T-helper 2 cell treated with Interferon-gamma antibody and Interleukin-4, amounts not matched to agents 100 ng/mL and 5 ng/mL, for 36 hours (primary cell): Measurements from ENCODE around the gene CYTH1. TPM values are rescaled to one million over a fixed set of nuclear protein-coding genes. Genes with fewer than 3 reads are reported as not detected.

ENCODE experiments used
- intact Hi-C: fragments of 100-400 bp; cut with micrococcal nuclease; formaldehyde crosslinking; loops from one replicate; pipeline ENCODE4 v1.15.1; 2023
- total RNA-seq: library from RNA; stranded (reverse); gene quantifications from 2 replicates; pipeline ENCODE4 v1.2.3, GENCODE V29; 2022

Gene CYTH1
- total RNA-seq, 1 donor from 2014 or later: 182 TPM

- intact Hi-C loops: no loop called here
Measured at GRCh38 chr17:78629436-78629995, 152.6 kb downstream of the CYTH1 start.

DNA sequence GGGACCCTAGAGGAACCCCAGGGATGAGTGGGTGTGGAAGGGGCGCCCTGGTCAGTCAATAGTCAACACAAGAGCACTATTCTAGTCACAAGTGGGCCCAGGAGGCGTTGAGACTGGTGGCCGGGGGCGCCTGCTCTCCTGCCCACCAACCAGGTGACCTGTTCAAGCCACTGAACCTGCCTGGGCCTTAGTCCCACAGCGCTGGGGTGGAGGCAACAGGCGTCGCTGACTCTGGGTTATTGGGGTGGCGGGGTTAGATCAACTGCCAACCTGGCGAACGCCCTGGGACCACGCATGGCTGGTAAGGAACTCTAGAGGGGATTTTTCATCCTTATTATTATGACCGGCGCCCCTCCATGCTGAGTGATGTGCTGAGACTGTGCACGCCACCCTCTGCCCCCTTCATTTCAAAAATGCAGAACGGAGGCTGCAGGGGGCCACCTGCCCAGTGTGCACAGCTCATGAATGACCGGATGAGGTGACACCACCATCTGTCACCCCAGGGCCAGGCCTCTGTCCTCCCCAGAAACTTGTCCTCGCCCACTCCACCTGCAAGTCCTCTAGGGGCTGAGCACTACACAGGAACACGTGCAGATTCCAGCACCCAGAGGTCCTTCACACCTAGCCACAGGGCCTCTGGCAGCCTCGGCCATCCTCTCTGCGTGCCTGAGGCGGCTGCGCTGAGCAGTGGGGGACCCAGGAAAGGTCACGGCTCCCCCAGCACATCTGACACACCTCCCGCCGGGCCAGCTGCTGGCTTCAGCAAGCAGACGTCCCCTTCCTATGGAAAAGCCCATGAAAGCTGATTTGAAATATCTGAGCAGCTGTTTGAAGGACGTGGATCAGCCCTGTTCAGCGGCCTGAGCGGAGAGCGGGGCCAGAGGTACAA is 153.3 kb downstream of the CYTH1 start:
- intact Hi-C loops: no loop called here

GRCh38 chr17:78624324-78625151 is 157.5 kb downstream of the CYTH1 start:
- intact Hi-C loops: no loop called here

Other genes starting within 250 kb of the CYTH1 start
- gene DNAH17, start 204.9 kb downstream of the CYTH1 start, total RNA-seq: 0.02 TPM in 1 of 2 replicates, not detected in the other
- 104 and 106 TPM in 2 replicates for gene USP36, start 58.5 kb upstream of the CYTH1 start, total RNA-seq
- gene CEP295NL, start 120.9 kb upstream of the CYTH1 start, total RNA-seq: not detected in 2 replicates
- 1.5 and 1.6 TPM in 2 replicates for gene TIMP2, start 143.1 kb upstream of the CYTH1 start, total RNA-seq
- 140 and 147 TPM in 2 replicates for gene LGALS3BP, start 197.7 kb upstream of the CYTH1 start, total RNA-seq
- gene CANT1, start 227.5 kb upstream of the CYTH1 start, total RNA-seq: 68.1 and 69.5 TPM in 2 replicates
- not detected in 2 replicates for gene C1QTNF1, start 241.9 kb upstream of the CYTH1 start, total RNA-seq